Epithelial cell of proximal tubule (primary cell): Measurements from ENCODE around the gene ITGBL1. TPM values are rescaled to one million over a fixed set of nuclear protein-coding genes. Genes with fewer than 3 reads are reported as not detected.

Experiments used
- DNase-seq: peaks from one replicate; pipeline ENCODE4 v3.0.0-alpha.2; 2011; ENCODE audit warnings: low read depth
- H3K4me3 ChIP-seq: 2 replicates; pipeline ENCODE4 v1.5.1; 2011; ENCODE audit warnings: low read depth, mild to moderate bottlenecking, low read length
- CTCF ChIP-seq: conservative IDR thresholded peaks from 2 replicates; pipeline ENCODE4 v1.5.1; 2012; ENCODE audit warnings: low read depth, mild to moderate bottlenecking, low read length
- total RNA-seq: library from RNA; depleted of rRNA; stranded (reverse); fragments of >200 nt; gene quantifications from 2 replicates; pipeline ENCODE4 v1.2.3, GENCODE V29; 2015

ITGBL1 gene
- total RNA-seq, 1 donor from 2014 or later = 1.1 TPM

DNA sequence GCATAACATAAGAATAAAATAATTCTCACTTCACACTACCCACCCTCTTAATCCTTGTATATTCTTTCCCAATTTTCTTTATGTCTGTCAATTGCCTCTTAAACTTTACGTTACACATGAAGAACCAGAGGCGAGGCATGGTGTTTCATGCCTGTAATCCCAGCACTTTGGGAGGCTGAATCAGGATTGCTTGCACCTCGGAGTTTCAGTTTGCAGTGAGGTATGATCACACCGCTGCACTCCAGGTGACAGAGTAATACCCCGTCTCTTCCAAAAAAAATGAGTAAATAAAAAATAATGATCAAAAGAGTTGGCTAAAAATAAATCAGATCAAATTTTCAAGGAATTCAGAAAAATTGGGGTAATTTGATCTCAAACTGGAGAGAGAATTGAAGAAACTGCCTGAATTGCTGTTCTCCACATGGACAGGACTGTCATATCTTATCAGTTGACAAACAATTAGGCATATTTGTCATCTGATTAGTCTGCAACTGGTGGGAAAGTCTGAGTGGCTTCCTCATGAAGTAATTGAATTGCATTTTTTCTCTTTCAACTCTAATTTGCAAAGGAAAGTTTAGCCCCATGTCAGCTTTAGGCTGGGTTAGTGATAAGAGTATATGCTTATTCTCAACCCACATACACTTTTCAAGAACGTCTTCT is 302.9 kb downstream of the ITGBL1 start:
- no peak overlapping the region for H3K4me3 ChIP-seq
- no peak for TF ChIP-seq CTCF
- no peak for DNase-seq

DNA sequence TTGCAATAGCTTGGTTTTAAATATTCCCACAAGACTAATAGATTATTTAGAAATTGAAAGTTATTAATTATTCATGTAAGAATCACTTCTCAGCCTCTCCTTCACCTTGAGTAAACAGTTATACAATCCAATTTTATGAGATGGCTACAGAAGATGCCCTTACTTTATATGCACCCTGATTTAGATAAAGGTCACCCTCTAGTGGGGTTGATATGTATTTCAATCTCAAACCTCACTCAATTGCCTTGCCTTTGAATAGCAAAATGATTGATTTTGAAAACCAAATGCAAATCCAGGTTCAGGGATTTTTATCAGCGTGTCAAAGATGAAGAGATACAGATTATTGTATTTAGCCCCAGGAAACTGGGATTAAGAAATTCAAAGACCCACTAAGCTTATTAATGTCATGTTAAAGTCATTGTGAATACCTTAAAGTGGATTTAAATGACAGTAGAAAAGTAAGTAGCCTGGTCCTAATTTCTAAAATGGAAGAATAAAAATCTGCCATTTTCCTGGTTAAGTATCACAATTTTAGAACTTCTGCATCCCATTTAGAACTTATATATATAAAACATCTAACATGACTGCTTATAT is 305.1 kb downstream of the ITGBL1 start:
- no peak for DNase-seq
- TF ChIP-seq CTCF = peak; percentile 76
- H3K4me3 ChIP-seq = no peak overlapping the region

- H3K4me3 ChIP-seq = no peak overlapping the region
- DNase-seq = no peak
- TF ChIP-seq CTCF = no peak
Observed at GRCh38 chr13:101763191-101763590, 310.7 kb downstream of the ITGBL1 start.

Other genes with a start within 250 kb of the ITGBL1 start
- gene NALCN, start 36.2 kb upstream of the ITGBL1 start, total RNA-seq = 0.35 and 3.8 TPM in 2 replicates